ENCODE results near the gene PRKAG3.

The PRKAG3 gene

GRCh38 chr2:218827701-218828476 lies 3.7 kb downstream of the PRKAG3 start:
- Histone ChIP-seq H4K20me1 (ENCODE audit: insufficient read depth, low read length) (no peaks in the 10 kb centered on the region), H3K9me3 (ENCODE audit: insufficient read depth, low read length, severe bottlenecking) (no peaks in the 10 kb centered on the region), H3K27ac (ENCODE audit: low read length) (no peak overlapping the region), H3K27me3 (ENCODE audit: insufficient read depth, low read length, poor library complexity) (peaks cover 17% of the 10 kb centered on the region), H3K36me3 (ENCODE audit: insufficient read depth, low read length) (no peaks in the 10 kb centered on the region), H3K79me2 (ENCODE audit: insufficient read depth, low read length) (no peaks in the 10 kb centered on the region), H2AFZ (ENCODE audit: low read depth, low read length) (no peak overlapping the region), H3K4me1 (ENCODE audit: insufficient read depth, low read length) (no peaks in the 10 kb centered on the region), H3K9ac (ENCODE audit: low read depth, low read length) (no peak overlapping the region), H3K4me3 (ENCODE audit: low read depth in 1 of 2, low read length in 2 of 2) (no peak overlapping the region), H3K4me2 (ENCODE audit: insufficient read depth, low read length) (no peak overlapping the region)
- DNase-seq (no peak), ATAC-seq (ENCODE audit: insufficient read depth, low read depth) (no peak)
- no peak for TF ChIP-seq CTCF (IDR thresholded peaks at IDR 0.05; ENCODE audit: borderline replicate concordance, extremely low read depth, low read length, poor library complexity, severe bottlenecking)
- no peak for TF ChIP-seq EZH2 (IDR thresholded peaks at IDR 0.05; ENCODE audit: borderline replicate concordance, low read depth, low read length, severe bottlenecking)

- Histone ChIP-seq H3K9me3 (ENCODE audit: insufficient read depth, low read length, severe bottlenecking) (no peaks in the 10 kb centered on the region), H3K9ac (ENCODE audit: low read depth, low read length) (no peak overlapping the region), H3K27ac (ENCODE audit: low read length) (no peak overlapping the region), H3K4me2 (ENCODE audit: insufficient read depth, low read length) (no peak overlapping the region), H4K20me1 (ENCODE audit: insufficient read depth, low read length) (no peaks in the 10 kb centered on the region), H2AFZ (ENCODE audit: low read depth, low read length) (no peak overlapping the region), H3K27me3 (ENCODE audit: insufficient read depth, low read length, poor library complexity) (peaks cover 12% of the 10 kb centered on the region), H3K4me1 (ENCODE audit: insufficient read depth, low read length) (no peaks in the 10 kb centered on the region), H3K4me3 (ENCODE audit: low read depth in 1 of 2, low read length in 2 of 2) (no peak overlapping the region), H3K79me2 (ENCODE audit: insufficient read depth, low read length) (no peaks in the 10 kb centered on the region), H3K36me3 (ENCODE audit: insufficient read depth, low read length) (no peaks in the 10 kb centered on the region)
- ATAC-seq (ENCODE audit: insufficient read depth, low read depth) (no peak), DNase-seq (no peak)
- TF ChIP-seq EZH2 (IDR thresholded peaks at IDR 0.05; ENCODE audit: borderline replicate concordance, low read depth, low read length, severe bottlenecking) (no peak), CTCF (IDR thresholded peaks at IDR 0.05; ENCODE audit: borderline replicate concordance, extremely low read depth, low read length, poor library complexity, severe bottlenecking) (no peak)
Measured at GRCh38 chr2:218826791-218827190, 4.8 kb downstream of the PRKAG3 start.

GRCh38 chr2:218824004-218824403 lies 7.6 kb downstream of the PRKAG3 start:
- no peaks in the 10 kb centered on the region for H3K36me3 ChIP-seq (ENCODE audit: insufficient read depth, low read length)
- H3K4me3 ChIP-seq (ENCODE audit: low read depth in 1 of 2, low read length in 2 of 2): no peak overlapping the region
- DNase-seq (no peak), ATAC-seq (ENCODE audit: insufficient read depth, low read depth) (no peak)
- H2AFZ ChIP-seq (ENCODE audit: low read depth, low read length): no peak overlapping the region
- H4K20me1 ChIP-seq (ENCODE audit: insufficient read depth, low read length): no peaks in the 10 kb centered on the region
- no peaks in the 10 kb centered on the region for H3K9me3 ChIP-seq (ENCODE audit: insufficient read depth, low read length, severe bottlenecking)
- TF ChIP-seq EZH2 (IDR thresholded peaks at IDR 0.05; ENCODE audit: borderline replicate concordance, low read depth, low read length, severe bottlenecking) (no peak), CTCF (IDR thresholded peaks at IDR 0.05; ENCODE audit: borderline replicate concordance, extremely low read depth, low read length, poor library complexity, severe bottlenecking) (no peak)
- no peaks in the 10 kb centered on the region for H3K79me2 ChIP-seq (ENCODE audit: insufficient read depth, low read length)
- H3K27me3 ChIP-seq (ENCODE audit: insufficient read depth, low read length, poor library complexity): peaks cover 8% of the 10 kb centered on the region
- H3K4me1 ChIP-seq (ENCODE audit: insufficient read depth, low read length): no peaks in the 10 kb centered on the region
- H3K27ac ChIP-seq (ENCODE audit: low read length): no peak overlapping the region
- H3K9ac ChIP-seq (ENCODE audit: low read depth, low read length): no peak overlapping the region
- no peak overlapping the region for H3K4me2 ChIP-seq (ENCODE audit: insufficient read depth, low read length)
